ENCODE data around the gene PSMG3.

The PSMG3 gene

DNA sequence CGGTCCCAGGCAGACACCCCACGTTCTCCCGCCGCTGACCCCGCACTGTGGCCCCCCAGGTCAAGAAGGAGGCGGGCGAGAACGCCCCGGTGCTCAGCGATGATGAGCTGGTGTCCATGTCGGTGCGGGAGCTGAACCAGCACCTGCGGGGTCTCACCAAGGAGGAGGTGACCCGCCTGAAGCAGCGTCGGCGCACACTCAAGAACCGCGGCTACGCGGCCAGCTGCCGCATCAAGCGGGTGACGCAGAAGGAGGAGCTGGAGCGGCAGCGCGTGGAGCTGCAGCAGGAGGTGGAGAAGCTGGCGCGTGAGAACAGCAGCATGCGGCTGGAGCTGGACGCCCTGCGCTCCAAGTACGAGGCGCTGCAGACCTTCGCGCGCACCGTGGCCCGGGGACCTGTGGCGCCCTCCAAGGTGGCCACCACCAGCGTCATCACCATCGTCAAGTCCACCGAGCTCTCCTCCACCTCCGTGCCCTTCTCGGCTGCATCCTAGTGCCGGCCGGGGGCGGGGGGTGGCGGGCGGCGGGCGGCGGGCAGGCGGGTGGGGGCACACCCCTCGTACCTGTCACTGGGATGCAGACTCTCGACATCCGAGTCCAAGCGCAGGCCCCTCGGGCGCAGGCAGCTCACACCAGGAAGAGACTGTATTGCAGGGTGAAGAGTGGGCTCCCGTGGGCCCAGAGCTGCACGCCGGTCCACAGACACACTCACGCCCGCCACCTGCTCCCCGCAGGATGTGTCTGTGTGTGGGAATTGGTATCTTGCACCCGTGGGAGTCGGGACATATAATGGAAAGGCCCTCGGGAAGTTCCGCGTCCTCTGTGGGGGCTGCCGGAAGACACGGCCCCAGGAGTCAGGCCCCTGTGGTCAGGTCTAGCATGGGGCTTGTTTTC, 29.7 kb downstream of the PSMG3 start:
- ATAC-seq, result no peak

DNA sequence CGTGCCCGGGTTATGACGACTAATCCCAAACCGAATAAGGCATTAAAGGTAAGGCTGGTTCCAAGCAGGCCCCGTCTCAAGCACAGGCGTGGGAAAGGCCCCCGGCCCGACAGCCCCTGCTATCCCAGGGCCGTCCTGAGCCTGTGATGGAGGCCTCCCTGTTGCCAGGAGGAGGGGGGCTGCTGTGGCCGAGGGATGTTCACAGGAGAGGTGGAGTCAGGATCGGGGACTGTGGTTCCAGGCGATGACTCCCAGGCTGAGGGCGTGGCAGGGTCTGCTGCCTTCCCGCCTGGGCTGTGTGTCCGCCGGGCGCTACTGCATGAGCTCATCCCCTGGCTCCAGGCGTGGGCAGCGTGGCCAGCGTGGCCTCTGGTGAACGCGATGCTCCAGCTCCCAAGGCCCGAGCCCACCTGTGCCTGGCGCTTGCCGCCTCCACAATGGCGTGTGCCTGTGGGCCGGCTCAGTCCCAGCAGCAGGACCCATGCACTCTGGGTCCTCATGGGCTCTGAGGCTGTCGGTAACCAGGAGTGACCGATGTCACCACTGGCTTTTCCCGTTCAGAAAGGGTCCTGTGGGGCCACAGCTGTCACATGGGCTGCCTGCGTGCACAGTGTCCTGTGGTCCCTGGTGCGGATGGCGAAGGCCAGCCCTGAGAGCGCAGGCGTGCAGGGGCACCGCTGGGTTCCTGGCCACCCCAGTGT, 30.5 kb downstream of the PSMG3 start:
- no peak for TF ChIP-seq ZNF565 (CRISPR knock-in tag; conservative IDR thresholded peaks at IDR 0.05; ENCODE audit: low read depth)
- TF ChIP-seq TOX (CRISPR knock-in tag; IDR thresholded peaks at IDR 0.05; ENCODE audit: borderline replicate concordance), result no peak
- no peak for TF ChIP-seq SNAI2 (CRISPR knock-in tag; IDR thresholded peaks at IDR 0.05)
- TF ChIP-seq, protein P1, sequence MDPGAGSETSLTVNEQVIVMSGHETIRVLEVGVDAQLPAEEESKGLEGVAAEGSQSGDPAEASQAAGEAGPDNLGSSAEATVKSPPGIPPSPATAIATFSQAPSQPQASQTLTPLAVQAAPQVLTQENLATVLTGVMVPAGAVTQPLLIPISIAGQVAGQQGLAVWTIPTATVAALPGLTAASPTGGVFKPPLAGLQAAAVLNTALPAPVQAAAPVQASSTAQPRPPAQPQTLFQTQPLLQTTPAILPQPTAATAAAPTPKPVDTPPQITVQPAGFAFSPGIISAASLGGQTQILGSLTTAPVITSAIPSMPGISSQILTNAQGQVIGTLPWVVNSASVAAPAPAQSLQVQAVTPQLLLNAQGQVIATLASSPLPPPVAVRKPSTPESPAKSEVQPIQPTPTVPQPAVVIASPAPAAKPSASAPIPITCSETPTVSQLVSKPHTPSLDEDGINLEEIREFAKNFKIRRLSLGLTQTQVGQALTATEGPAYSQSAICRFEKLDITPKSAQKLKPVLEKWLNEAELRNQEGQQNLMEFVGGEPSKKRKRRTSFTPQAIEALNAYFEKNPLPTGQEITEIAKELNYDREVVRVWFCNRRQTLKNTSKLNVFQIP (CRISPR knock-in tag; IDR thresholded peaks at IDR 0.05; ENCODE audit: borderline replicate concordance, low read depth), result no peak
- TF ChIP-seq, protein P2, sequence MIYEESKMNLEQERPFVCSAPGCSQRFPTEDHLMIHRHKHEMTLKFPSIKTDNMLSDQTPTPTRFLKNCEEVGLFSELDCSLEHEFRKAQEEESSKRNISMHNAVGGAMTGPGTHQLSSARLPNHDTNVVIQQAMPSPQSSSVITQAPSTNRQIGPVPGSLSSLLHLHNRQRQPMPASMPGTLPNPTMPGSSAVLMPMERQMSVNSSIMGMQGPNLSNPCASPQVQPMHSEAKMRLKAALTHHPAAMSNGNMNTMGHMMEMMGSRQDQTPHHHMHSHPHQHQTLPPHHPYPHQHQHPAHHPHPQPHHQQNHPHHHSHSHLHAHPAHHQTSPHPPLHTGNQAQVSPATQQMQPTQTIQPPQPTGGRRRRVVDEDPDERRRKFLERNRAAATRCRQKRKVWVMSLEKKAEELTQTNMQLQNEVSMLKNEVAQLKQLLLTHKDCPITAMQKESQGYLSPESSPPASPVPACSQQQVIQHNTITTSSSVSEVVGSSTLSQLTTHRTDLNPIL (CRISPR knock-in tag; IDR thresholded peaks at IDR 0.05; ENCODE audit: low read depth), result no peak
- TF ChIP-seq, protein P3, sequence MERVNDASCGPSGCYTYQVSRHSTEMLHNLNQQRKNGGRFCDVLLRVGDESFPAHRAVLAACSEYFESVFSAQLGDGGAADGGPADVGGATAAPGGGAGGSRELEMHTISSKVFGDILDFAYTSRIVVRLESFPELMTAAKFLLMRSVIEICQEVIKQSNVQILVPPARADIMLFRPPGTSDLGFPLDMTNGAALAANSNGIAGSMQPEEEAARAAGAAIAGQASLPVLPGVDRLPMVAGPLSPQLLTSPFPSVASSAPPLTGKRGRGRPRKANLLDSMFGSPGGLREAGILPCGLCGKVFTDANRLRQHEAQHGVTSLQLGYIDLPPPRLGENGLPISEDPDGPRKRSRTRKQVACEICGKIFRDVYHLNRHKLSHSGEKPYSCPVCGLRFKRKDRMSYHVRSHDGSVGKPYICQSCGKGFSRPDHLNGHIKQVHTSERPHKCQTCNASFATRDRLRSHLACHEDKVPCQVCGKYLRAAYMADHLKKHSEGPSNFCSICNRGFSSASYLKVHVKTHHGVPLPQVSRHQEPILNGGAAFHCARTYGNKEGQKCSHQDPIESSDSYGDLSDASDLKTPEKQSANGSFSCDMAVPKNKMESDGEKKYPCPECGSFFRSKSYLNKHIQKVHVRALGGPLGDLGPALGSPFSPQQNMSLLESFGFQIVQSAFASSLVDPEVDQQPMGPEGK (CRISPR knock-in tag; IDR thresholded peaks at IDR 0.05; ENCODE audit: borderline replicate concordance), result no peak
- TF ChIP-seq, protein P4, sequence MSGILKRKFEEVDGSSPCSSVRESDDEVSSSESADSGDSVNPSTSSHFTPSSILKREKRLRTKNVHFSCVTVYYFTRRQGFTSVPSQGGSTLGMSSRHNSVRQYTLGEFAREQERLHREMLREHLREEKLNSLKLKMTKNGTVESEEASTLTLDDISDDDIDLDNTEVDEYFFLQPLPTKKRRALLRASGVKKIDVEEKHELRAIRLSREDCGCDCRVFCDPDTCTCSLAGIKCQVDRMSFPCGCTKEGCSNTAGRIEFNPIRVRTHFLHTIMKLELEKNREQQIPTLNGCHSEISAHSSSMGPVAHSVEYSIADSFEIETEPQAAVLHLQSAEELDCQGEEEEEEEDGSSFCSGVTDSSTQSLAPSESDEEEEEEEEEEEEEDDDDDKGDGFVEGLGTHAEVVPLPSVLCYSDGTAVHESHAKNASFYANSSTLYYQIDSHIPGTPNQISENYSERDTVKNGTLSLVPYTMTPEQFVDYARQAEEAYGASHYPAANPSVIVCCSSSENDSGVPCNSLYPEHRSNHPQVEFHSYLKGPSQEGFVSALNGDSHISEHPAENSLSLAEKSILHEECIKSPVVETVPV (CRISPR knock-in tag; IDR thresholded peaks at IDR 0.05), result no peak
- TF ChIP-seq ZFP3 (CRISPR knock-in tag; IDR thresholded peaks at IDR 0.05), result no peak
- no peak for TF ChIP-seq OSR1 (CRISPR knock-in tag; IDR thresholded peaks at IDR 0.05)
- no peak for ATAC-seq

More for the DNA sequence above, 29.7 kb downstream of the PSMG3 start:
- TF ChIP-seq OSR1 (CRISPR knock-in tag; IDR thresholded peaks at IDR 0.05) (no peak), ESRRG (CRISPR knock-in tag; IDR thresholded peaks at IDR 0.05) (no peak), TOX (CRISPR knock-in tag; IDR thresholded peaks at IDR 0.05; ENCODE audit: borderline replicate concordance) (no peak), ARNTL (CRISPR knock-in tag; IDR thresholded peaks at IDR 0.05; ENCODE audit: borderline replicate concordance, low read depth) (no peak), RARB (CRISPR knock-in tag; IDR thresholded peaks at IDR 0.05) (no peak), ZFP30 (CRISPR knock-in tag; IDR thresholded peaks at IDR 0.05) (no peak), GLIS3 (CRISPR knock-in tag; IDR thresholded peaks at IDR 0.05) (no peak), SNAI2 (CRISPR knock-in tag; IDR thresholded peaks at IDR 0.05) (no peak), ZFP3 (CRISPR knock-in tag; IDR thresholded peaks at IDR 0.05) (no peak), TCF4 (CRISPR knock-in tag; IDR thresholded peaks at IDR 0.05; ENCODE audit: borderline replicate concordance) (no peak), PPARA (CRISPR knock-in tag; IDR thresholded peaks at IDR 0.05; ENCODE audit: borderline replicate concordance) (no peak), BACH2 (CRISPR knock-in tag; IDR thresholded peaks at IDR 0.05; ENCODE audit: borderline replicate concordance) (no peak), ZC3H10 (CRISPR knock-in tag; IDR thresholded peaks at IDR 0.05) (no peak), ZNF70 (CRISPR knock-in tag; IDR thresholded peaks at IDR 0.05) (no peak)
- TF ChIP-seq, protein P5, sequence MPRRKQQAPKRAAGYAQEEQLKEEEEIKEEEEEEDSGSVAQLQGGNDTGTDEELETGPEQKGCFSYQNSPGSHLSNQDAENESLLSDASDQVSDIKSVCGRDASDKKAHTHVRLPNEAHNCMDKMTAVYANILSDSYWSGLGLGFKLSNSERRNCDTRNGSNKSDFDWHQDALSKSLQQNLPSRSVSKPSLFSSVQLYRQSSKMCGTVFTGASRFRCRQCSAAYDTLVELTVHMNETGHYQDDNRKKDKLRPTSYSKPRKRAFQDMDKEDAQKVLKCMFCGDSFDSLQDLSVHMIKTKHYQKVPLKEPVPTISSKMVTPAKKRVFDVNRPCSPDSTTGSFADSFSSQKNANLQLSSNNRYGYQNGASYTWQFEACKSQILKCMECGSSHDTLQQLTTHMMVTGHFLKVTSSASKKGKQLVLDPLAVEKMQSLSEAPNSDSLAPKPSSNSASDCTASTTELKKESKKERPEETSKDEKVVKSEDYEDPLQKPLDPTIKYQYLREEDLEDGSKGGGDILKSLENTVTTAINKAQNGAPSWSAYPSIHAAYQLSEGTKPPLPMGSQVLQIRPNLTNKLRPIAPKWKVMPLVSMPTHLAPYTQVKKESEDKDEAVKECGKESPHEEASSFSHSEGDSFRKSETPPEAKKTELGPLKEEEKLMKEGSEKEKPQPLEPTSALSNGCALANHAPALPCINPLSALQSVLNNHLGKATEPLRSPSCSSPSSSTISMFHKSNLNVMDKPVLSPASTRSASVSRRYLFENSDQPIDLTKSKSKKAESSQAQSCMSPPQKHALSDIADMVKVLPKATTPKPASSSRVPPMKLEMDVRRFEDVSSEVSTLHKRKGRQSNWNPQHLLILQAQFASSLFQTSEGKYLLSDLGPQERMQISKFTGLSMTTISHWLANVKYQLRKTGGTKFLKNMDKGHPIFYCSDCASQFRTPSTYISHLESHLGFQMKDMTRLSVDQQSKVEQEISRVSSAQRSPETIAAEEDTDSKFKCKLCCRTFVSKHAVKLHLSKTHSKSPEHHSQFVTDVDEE (CRISPR knock-in tag; IDR thresholded peaks at IDR 0.05), result no peak
- TF ChIP-seq, protein P3 (CRISPR knock-in tag; IDR thresholded peaks at IDR 0.05; ENCODE audit: borderline replicate concordance), result no peak
- TF ChIP-seq, protein P1 (CRISPR knock-in tag; IDR thresholded peaks at IDR 0.05; ENCODE audit: borderline replicate concordance, low read depth), result no peak
- TF ChIP-seq, protein P2 (CRISPR knock-in tag; IDR thresholded peaks at IDR 0.05; ENCODE audit: low read depth), result no peak

Measured in SK-N-SH treated with all-trans-retinoic acid at 6 μM for 48 hours (cell line).